RWPE2 (cell line): Measurements from ENCODE around the gene NUDT16.

Experiments used
- ATAC-seq: fragments of 200-7000 bp; cut with Tn5 transposase; 3 replicates; pipeline ENCODE4 v1.9.1; 2021; ENCODE audit warnings: low read depth
- DNase-seq: peaks from one replicate; pipeline ENCODE4 v3.0.0-alpha.2; 2020; ENCODE audit warnings: low spot score
- H3K27ac ChIP-seq: fragments of 450-650 bp; 2 replicates; pipeline ENCODE4 v1.5.1; 2017; ENCODE audit warnings: mild to moderate bottlenecking; ENCODE audit not compliant: poor library complexity, severe bottlenecking
- H3K27me3 ChIP-seq: fragments of 250-450 bp; sonication (Bioruptor Pico); 2 replicates; pipeline ENCODE4 v1.5.1; 2021; ENCODE audit warnings: mild to moderate bottlenecking, moderate library complexity; ENCODE audit not compliant: insufficient read depth, poor library complexity, severe bottlenecking
- H3K36me3 ChIP-seq: fragments of 250-450 bp; sonication (Bioruptor Pico); 2 replicates; pipeline ENCODE4 v1.5.1; 2020; ENCODE audit warnings: low read depth, mild to moderate bottlenecking, moderate library complexity
- H3K4me1 ChIP-seq: fragments of 250-450 bp; sonication (Bioruptor Pico); 2 replicates; pipeline ENCODE4 v1.5.1; 2021; ENCODE audit warnings: mild to moderate bottlenecking, moderate library complexity; ENCODE audit not compliant: insufficient read depth, poor library complexity, severe bottlenecking
- H3K4me3 ChIP-seq: fragments of 250-450 bp; sonication (Bioruptor Pico); 2 replicates; pipeline ENCODE4 v1.5.1; 2021; ENCODE audit warnings: mild to moderate bottlenecking, moderate library complexity; ENCODE audit not compliant: severe bottlenecking
- H3K9me3 ChIP-seq: fragments of 250-450 bp; sonication (Bioruptor Pico); 2 replicates; pipeline ENCODE4 v1.5.1; 2021; ENCODE audit warnings: mild to moderate bottlenecking, moderate library complexity; ENCODE audit not compliant: severe bottlenecking
- CTCF ChIP-seq: fragments of 450-650 bp; IDR thresholded peaks from one replicate; pipeline ENCODE4 v1.5.1; 2017; ENCODE audit warnings: mild to moderate bottlenecking, moderate library complexity; ENCODE audit not compliant: poor library complexity, severe bottlenecking

Gene NUDT16

GRCh38 chr3:131349946-131350347 is 31.6 kb upstream of the NUDT16 start:
- Histone ChIP-seq H3K36me3 (no peaks in the 10 kb centered on the region), H3K4me3 (no peak overlapping the region), H3K4me1 (peaks cover 6% of the 10 kb centered on the region), H3K9me3 (no peaks in the 10 kb centered on the region), H3K27ac (peak overlapping the region; percentile 5), H3K27me3 (no peaks in the 10 kb centered on the region)
- ATAC-seq (peak; percentile 86), DNase-seq (no peak)
- no peak for TF ChIP-seq CTCF

- Histone ChIP-seq H3K27ac (peak overlapping the region; percentile 5), H3K27me3 (no peaks in the 10 kb centered on the region)
Measured at GRCh38 chr3:131350506-131350905, 31.1 kb upstream of the NUDT16 start.

GRCh38 chr3:131353016-131353877 is 28.3 kb upstream of the NUDT16 start:
- H3K27ac ChIP-seq, result no peak overlapping the region
- H3K4me1 ChIP-seq, result peaks cover 6% of the 10 kb centered on the region
- ATAC-seq (no peak), DNase-seq (no peak)
- H3K36me3 ChIP-seq, result no peaks in the 10 kb centered on the region
- H3K4me3 ChIP-seq, result no peak overlapping the region
- no peaks in the 10 kb centered on the region for H3K9me3 ChIP-seq
- no peak for TF ChIP-seq CTCF
- no peaks in the 10 kb centered on the region for H3K27me3 ChIP-seq

More at GRCh38 chr3:131350506-131350905, 31.1 kb upstream of the NUDT16 start:
- Histone ChIP-seq H3K36me3 (no peaks in the 10 kb centered on the region), H3K9me3 (no peaks in the 10 kb centered on the region), H3K4me3 (no peak overlapping the region), H3K4me1 (peaks cover 6% of the 10 kb centered on the region)
- peak; percentile 49; the same call in 2 of the 3 replicates for ATAC-seq
- no peak for DNase-seq
- no peak for TF ChIP-seq CTCF

GRCh38 chr3:131353986-131354385 is 27.6 kb upstream of the NUDT16 start:
- DNase-seq (no peak), ATAC-seq (no peak)
- Histone ChIP-seq H3K4me1 (peaks cover 6% of the 10 kb centered on the region), H3K9me3 (no peaks in the 10 kb centered on the region), H3K27ac (no peak overlapping the region), H3K36me3 (no peaks in the 10 kb centered on the region), H3K4me3 (no peak overlapping the region), H3K27me3 (no peaks in the 10 kb centered on the region)
- TF ChIP-seq CTCF, result no peak
